HPDE6-E6E7 (cell line): ENCODE data around the gene MYCBP2.
A peak's percentile ranks its signal among the peaks of the same experiment; 100 is the strongest.
"Not testable (repeated sequence)": the region's sequence is repeated elsewhere in the genome, so short reads cannot be mapped to it uniquely, and the experiment has no call there.

ENCODE experiments used
- DNase-seq: peaks from one replicate; pipeline ENCODE4 v3.0.0; 2011; ENCODE audit warnings: missing footprints; ENCODE audit errors: extremely low spot score

The MYCBP2 gene

GRCh38 chr13:77335543-77335942 is 8.6 kb upstream of the MYCBP2 start:
- DNase-seq, result no peak

GRCh38 chr13:77333594-77333993 is 6.7 kb upstream of the MYCBP2 start:
- no peak for DNase-seq

DNA sequence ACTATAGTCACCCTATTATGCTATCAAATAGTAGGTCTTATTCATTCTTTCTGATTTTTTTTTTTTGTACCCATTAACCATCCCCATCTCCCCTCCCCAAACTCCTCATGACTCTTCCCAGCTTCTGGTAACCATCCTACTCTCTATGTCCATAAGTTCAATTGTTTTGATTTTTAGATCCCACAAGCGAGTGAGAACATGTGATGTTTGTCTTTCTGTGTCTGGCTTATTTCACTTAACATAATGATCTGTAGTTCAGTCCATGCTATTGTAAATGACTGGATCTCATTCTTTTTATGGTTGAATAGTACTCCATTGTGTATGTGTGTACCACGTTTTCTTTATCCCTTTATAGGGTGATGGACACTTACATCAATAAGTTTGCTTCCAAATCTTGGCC is 4.5 kb upstream of the MYCBP2 start:
- no peak for DNase-seq

GRCh38 chr13:77329911-77330584 is 3.2 kb upstream of the MYCBP2 start:
- DNase-seq, result no peak

GRCh38 chr13:77329133-77329910 is 2.4 kb upstream of the MYCBP2 start:
- peak; percentile 74 for DNase-seq

DNA sequence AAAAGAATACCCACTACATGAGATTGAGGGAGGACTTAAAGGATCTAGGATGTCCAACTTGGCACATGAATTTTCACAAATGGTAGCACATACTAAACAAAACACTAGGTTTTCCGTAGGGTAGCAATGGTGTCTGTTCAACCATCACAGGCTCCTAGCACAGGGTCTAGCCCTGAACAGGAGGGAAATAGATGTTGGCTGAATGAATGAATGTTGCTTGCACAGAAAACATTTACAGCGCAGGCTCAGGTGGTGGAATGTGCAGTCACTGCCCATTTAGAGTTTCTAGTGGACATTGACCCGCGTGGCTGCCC is 1.9 kb upstream of the MYCBP2 start:
- DNase-seq, result no peak

GRCh38 chr13:77325371-77325980 is 1.4 kb downstream of the MYCBP2 start:
- DNase-seq, result no peak

DNA sequence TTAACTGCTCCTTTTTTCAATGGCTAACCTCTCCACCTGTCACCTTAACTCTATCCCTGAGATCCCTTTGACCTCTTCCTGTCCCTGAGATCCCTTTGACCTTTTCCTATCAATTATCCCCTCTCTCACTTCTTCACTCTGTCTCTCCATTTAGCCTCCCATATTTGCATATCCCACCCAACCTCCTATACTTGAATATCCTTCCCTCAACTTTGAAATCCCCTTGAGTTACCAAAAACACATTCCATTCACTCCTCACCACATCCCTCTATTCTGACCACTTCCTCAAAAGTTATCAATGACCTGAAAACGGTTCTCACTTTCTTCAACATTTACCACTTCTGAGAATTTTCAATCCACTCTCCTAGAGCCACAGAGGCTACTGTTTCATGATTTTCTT is 3.0 kb downstream of the MYCBP2 start:
- no peak for DNase-seq

- DNase-seq, result no peak
Observed at GRCh38 chr13:77319536-77319935, 7.4 kb downstream of the MYCBP2 start.

GRCh38 chr13:77318741-77319140 is 8.2 kb downstream of the MYCBP2 start:
- DNase-seq, result no peak

DNA sequence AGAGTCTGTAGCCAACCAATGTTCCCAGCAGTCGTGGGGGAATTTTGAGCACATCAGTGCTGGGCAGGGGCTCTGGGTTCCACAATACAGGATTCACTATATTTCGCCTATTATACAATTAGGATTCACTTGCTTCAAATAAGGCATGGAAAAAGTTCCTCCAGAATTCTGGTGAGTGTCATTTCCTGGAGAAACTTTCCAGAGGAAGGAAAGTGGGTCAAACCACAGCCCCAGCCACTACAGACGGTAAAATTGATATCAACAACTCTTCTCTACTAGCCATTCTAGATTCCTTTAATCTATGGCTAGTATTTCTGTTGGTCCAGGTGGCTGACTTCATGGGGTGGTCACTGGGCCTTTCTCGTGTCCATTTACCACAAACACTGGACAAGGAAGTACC is 10.5 kb downstream of the MYCBP2 start:
- no peak for DNase-seq

- DNase-seq, result not testable (repeated sequence)
Observed at GRCh38 chr13:77315509-77315908, 11.4 kb downstream of the MYCBP2 start.

DNA sequence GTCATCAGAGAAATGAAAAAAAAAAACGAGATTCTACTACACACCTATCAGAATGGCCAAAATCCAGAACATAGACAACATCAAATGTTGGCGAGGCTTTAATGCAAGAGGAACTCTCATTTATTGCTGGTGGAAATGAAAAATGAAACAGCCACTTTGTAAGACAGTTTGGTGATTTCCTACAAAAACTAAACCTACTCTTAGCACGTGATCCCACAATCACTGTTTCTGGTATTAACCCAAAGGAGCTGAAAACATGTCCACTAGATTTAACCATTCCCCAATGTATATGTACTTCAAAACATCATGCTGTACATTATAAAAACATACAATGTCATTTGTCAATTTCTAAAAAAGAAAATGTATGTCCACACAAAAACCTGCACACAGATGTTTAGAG is 13.0 kb downstream of the MYCBP2 start:
- DNase-seq, result no peak

- no peak for DNase-seq
Observed at GRCh38 chr13:77312311-77312710, 14.6 kb downstream of the MYCBP2 start.

DNA sequence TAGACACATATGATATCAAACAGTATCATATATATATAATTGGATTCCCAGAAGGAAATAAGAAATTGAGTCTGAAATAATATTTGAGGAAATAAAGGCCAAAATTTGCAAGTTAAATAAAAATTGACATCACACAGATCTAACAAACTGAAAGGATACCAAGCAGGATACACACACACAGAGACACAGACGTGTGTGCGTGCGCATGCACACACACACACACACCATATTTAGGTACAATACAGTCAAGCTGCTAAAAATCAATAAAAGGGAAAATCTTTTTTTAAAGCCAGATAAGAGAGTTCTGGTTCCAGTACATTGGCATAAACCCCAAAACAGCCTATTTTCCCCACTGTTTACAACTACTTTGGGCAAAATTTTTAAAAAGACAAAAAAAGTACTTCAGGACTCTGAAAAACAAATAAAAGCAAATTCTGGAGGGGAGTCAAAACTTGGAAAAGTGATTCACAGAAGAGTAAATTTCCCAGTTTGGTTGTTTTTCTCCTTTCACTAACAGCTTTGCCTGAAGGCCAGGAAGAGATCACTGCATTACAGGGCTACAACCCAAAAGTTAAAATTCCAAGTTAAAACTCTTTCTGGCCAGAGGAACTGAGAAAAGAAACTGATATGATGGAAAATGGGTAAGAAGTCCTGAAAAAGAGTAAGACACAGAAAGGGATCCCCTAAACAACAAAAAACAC is 16.2 kb downstream of the MYCBP2 start:
- no peak for DNase-seq

- no peak for DNase-seq
Observed at GRCh38 chr13:77310161-77310560, 16.7 kb downstream of the MYCBP2 start.

DNA sequence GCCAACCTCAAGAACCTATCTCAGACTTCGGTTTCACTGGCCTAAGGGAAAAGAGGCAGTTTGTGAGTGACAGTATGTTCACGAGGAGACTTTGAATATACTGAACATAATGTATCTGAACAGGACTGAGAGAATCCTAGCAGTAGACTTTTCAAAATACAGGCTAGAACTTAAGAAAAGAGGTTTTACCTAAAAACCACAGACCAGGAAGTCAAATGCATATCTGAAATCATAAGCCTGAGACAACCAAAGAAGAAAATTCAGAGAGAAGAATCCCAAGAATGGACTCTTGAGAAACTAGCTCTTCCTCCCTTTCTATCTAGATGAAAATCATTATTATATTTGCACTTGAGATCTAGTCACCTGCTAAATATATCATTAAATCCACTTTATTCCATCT is 17.6 kb downstream of the MYCBP2 start:
- no peak for DNase-seq

DNA sequence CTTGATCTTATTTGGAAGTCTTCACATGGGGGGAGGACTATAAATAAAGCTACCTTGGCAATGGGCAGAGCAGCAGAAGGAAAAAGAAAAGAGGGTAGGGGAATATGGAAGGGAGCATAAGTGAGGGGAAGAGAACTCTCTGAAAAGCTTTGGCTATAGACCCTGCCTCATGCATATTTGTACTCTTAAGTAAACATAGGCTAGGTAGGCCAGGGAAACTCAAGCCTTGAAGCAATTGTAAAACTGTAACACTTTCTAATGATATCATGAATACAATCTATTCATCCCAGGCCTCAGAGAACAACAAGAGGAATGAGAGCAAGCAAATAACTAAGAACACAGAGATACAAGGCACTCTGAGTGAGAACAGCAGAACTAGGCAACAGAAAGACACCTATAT is 20.4 kb downstream of the MYCBP2 start:
- DNase-seq, result no peak

DNA sequence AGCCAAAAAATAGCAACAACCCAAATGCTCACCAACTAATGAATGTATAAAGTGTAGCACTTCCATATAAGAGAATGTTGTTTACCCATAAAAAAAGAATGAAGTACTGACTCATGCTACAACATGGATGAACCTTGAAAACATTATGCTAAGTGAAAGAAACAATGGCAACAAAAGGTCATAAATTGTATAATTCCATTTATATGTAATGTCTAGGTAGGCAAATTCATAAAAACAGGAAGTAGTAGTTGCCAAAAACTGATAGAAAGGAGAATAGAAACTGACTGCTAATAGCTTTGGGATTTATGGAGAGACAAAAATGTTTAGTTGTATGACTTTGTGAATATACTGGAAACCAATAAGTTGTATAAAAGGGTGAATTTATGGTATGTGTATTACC is 21.6 kb downstream of the MYCBP2 start:
- DNase-seq, result no peak

- DNase-seq, result no peak
Observed at GRCh38 chr13:77300176-77301037, 26.5 kb downstream of the MYCBP2 start.

GRCh38 chr13:77299587-77299986 is 27.3 kb downstream of the MYCBP2 start:
- DNase-seq, result no peak

- no peak for DNase-seq
Observed at GRCh38 chr13:77298426-77298825, 28.5 kb downstream of the MYCBP2 start.
